C4-2B (cell line): ENCODE results near the gene ZNF724.

ENCODE experiments used
- H3K27ac ChIP-seq: fragments of 450-650 bp; 2 replicates; pipeline ENCODE4 v1.5.1; 2017
- CTCF ChIP-seq: fragments of 450-650 bp; conservative IDR thresholded peaks from 2 replicates; pipeline ENCODE4 v1.5.1; 2017; ENCODE audit warnings: mild to moderate bottlenecking
- ZFX ChIP-seq: fragments of 450-650 bp; IDR thresholded peaks from 2 replicates; pipeline ENCODE4 v1.6.1; 2017

Gene ZNF724

GRCh38 chr19:23222998-23223652 lies 27.1 kb downstream of the ZNF724 start:
- H3K27ac ChIP-seq, result no peak overlapping the region
- TF ChIP-seq CTCF (no peak), ZFX (no peak)

GRCh38 chr19:23203841-23204344 lies 46.3 kb downstream of the ZNF724 start:
- no peak overlapping the region for H3K27ac ChIP-seq
- TF ChIP-seq ZFX (no peak), CTCF (no peak)

- H3K27ac ChIP-seq, result no peak overlapping the region
- TF ChIP-seq ZFX (no peak), CTCF (no peak)
Measured at GRCh38 chr19:23190341-23190740, 59.9 kb downstream of the ZNF724 start.

GRCh38 chr19:23183251-23183650 lies 66.9 kb downstream of the ZNF724 start:
- H3K27ac ChIP-seq, result no peak overlapping the region
- TF ChIP-seq ZFX (no peak), CTCF (no peak)
